Choroid plexus epithelial cell (primary cell): Measurements from ENCODE around the gene CACNB4.

Source experiments
- DNase-seq: peaks from one replicate; pipeline ENCODE4 v3.0.0-alpha.2; 2010; ENCODE audit warnings: low read depth
- H3K4me3 ChIP-seq: 2 replicates; pipeline ENCODE4 v1.5.1; 2011; ENCODE audit warnings: low read depth, mild to moderate bottlenecking, control low read depth, low read length, moderate library complexity
- TF ChIP-seq, protein P1 (sequence below): conservative IDR thresholded peaks from 2 replicates; pipeline ENCODE4 v1.5.1; 2011; ENCODE audit warnings: low read depth, mild to moderate bottlenecking, control low read depth, inconsistent platforms, low read length, moderate library complexity

The CACNB4 gene

DNA sequence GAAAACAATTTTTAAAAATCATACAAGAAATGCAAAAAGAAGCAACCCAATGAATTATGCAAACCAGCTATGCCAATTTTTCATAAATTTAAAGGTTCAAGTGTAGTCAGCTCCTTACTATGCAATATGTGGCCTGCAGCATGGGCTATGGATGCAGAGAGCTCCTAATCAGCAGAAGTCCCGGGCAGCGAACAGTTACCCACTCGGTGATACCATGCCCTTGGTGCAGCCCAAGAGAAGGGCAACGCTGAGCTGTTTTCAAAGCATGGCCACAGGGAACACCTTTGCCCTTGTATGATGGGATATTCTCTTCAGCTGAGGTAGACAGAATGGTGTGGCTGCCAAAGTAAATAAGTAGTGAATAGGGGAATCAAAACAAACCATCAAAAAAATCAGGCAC lies 253.4 kb downstream of the CACNB4 start:
- no peak overlapping the region for H3K4me3 ChIP-seq
- TF ChIP-seq, protein P1, sequence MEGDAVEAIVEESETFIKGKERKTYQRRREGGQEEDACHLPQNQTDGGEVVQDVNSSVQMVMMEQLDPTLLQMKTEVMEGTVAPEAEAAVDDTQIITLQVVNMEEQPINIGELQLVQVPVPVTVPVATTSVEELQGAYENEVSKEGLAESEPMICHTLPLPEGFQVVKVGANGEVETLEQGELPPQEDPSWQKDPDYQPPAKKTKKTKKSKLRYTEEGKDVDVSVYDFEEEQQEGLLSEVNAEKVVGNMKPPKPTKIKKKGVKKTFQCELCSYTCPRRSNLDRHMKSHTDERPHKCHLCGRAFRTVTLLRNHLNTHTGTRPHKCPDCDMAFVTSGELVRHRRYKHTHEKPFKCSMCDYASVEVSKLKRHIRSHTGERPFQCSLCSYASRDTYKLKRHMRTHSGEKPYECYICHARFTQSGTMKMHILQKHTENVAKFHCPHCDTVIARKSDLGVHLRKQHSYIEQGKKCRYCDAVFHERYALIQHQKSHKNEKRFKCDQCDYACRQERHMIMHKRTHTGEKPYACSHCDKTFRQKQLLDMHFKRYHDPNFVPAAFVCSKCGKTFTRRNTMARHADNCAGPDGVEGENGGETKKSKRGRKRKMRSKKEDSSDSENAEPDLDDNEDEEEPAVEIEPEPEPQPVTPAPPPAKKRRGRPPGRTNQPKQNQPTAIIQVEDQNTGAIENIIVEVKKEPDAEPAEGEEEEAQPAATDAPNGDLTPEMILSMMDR, result no peak
- no peak for DNase-seq

DNA sequence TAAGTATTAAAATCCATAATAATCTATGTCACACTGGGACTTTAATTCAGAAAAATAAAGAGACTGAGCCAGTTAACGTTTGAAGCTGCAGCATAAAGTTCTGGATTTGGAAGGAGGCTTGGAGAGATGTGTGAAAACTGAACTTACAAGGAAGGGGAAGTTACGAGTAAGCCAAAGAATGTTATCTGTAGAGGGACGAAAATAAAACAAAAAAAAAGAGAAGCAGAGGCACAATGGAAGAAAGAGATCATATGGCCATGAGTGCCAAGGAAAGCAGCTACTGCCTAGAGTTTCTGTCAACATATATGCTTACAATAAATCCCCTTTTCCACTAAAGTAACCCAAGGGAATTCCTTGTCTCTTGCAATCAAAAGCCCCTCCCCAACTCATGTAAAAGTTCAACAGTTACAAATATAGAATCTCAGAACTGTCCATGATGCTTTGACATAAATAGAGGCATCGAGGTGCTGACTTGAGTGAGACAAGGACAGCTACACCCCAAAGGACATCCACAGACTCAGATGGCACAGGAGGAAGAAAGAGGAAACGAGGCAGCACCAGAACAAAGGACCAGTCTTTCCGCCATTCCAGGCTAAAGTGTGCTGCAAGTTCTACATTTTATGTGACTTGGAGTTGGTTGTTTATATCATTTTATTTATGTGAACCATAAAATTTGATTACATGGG lies 254.5 kb downstream of the CACNB4 start:
- TF ChIP-seq, protein P1, result no peak
- DNase-seq, result no peak
- no peak overlapping the region for H3K4me3 ChIP-seq

DNA sequence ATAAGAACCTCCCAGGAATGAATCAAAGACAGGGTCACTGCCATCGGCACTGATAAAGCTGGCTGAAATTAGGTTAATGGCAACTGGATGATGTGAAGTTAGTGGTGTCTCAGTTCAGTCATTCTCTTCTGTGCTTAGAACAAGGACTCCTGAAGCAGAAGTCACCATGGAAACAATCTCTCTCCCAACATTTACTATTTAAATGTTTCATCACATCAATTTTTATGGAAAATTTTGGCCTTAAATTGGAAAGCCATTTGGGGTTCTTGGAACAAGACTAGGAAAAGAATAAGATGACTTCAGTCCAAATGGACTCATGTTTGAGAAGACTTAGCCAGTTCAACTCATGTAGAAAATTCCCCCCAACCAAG lies 255.2 kb downstream of the CACNB4 start:
- H3K4me3 ChIP-seq, result no peak overlapping the region
- DNase-seq, result no peak
- TF ChIP-seq, protein P1, result no peak

DNA sequence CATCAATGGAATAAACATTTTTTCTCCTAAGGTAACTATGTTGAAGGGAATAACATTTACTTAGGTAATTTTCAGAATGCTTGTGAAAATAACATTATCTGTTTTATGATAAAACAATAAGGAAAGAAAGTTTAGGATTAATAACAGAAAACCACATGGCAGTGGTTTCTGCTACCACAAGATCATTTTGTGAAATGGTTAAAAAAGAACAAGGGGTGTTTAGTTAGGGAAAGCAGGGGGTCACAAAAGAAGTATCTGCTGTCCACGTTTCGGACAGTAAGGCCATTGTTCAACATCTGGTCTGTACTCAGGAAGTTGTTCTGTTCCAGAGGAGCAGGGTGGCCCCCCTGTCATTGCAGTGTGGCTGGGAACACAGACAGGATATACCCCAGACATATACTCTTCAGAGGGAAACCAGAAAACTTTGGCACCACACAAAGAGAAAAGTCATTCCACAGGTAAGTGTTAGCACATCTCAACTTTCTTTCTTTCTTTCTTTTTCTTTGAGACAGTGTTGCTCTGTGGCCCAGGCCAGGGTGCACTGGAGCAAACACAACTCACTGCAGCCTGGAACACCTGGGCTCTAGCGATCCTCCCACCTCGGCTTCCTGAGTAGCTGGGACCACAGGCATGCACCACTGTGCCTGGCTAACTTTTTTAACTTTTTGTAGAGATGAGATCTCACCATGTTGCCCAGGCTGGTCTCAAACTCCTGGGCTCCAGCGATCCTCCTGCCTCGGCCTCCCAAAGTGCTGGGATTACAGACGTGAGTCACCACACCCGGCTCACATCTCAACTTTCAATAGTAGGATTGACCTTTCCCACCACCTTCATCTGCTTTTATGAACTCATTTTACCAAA lies 255.8 kb downstream of the CACNB4 start:
- TF ChIP-seq, protein P1, result no peak
- DNase-seq, result no peak
- no peak overlapping the region for H3K4me3 ChIP-seq

DNA sequence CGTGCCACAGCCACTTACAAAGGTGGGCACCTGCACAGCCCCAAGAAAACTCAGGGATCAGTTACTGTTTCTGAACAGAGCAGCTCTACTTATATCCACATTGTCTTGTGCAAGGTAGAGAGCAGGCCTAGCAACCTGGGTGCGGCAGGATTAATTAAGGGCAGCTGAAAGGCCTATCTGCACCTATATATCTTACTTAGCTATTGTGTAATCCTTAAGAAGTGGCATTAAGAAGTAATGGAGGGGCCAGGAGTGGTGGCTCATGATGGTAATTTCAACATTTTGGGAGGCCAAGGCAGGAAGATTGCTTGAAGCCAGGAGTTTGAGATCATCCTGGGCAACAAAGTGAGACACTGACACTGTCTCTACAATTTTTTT lies 257.8 kb downstream of the CACNB4 start:
- TF ChIP-seq, protein P1, result no peak
- DNase-seq, result no peak
- H3K4me3 ChIP-seq, result no peak overlapping the region

DNA sequence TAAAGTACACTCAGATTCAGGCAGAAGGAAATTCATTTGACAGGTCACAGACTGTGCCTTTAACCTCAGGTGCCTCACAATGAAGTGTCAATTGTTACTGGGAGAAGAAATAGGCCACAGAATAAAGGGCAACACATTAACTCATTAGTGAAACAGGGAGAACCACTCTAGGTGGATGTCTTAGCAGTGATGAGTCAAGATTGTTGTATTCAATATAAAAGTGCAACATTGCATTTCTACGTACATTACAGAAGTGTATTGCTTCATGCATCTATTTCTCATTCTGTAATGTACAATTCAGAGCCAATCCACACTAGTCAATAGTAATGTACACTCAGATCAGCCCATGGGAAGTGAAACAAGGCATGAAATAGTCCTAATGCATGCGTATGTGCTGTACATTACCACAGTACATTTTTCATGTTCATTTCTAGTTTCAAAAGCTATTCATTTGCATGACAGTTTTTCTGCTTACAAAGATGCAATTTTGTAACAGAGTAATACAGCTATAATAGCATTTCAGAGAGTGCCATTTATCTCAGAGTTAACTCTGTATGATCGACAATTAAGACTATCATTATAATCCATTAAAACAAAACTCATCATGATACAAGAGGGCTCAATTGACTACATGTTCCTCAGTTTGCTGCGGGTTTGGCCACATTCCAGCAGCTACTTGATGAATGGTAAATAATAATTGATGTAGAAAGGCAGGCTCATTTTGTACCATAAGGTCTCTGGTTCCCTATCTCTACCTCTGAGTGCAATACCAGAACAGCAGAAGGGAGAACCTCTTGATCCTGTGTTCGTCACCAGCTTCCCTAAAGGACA lies 258.4 kb downstream of the CACNB4 start:
- no peak for DNase-seq
- TF ChIP-seq, protein P1, result no peak
- H3K4me3 ChIP-seq, result no peak overlapping the region
